SK-N-SH (cell line): ENCODE data around the gene NFIA. TPM values are rescaled to one million over a fixed set of nuclear protein-coding genes. Genes with fewer than 3 reads are reported as not detected.

ENCODE experiments used
- CTCF ChIA-PET: fragments of 300-600, 350-600 bp; formaldehyde crosslinking; extraction: SDS; loops from one replicate; lab custom pipeline; 2021; lab: Yijun Ruan, JAX
- POLR2A ChIA-PET: fragments of 350-600 bp; sonication (Branson Sonifier 250); formaldehyde crosslinking; extraction: SDS; loops from one replicate; lab custom pipeline; 2020; ENCODE audit warnings: antibody characterized with exemption, inconsistent platforms; lab: Yijun Ruan, JAX
- DNase-seq: peaks from one replicate; pipeline ENCODE4 v3.0.0; 2012
- H2AFZ ChIP-seq: fragments of 200-600 bp; sonication (generic); 2 replicates; pipeline ENCODE4 v1.8.1; 2016; ENCODE audit warnings: antibody characterized with exemption, mild to moderate bottlenecking, low read depth
- H3F3A ChIP-seq: fragments of 200-600 bp; sonication (generic); replicated peaks from 2 replicates; pipeline ENCODE3; 2016; ENCODE audit warnings: antibody characterized with exemption, mild to moderate bottlenecking; ENCODE audit not compliant: insufficient read depth
- H3K27ac ChIP-seq, 2 experiments: fragments of 200-500 bp in 1 of 2; fragments of 200-600 bp in 1 of 2; sonication (Bioruptor generic) in 1 of 2; sonication (generic), shearing (Covaris generic) in 1 of 2; 2 replicates each; pipeline versions ENCODE4 v1.5.1 to v1.6.1; 2014 to 2016; ENCODE audit warnings: low read depth in 2 of 2, inconsistent platforms in 1 of 2, low read length in 1 of 2, mild to moderate bottlenecking in 1 of 2, mixed read lengths in 1 of 2
- H3K27me3 ChIP-seq: fragments of 200-600 bp; sonication (generic), shearing (Covaris generic); 2 replicates; pipeline ENCODE4 v1.6.1; 2016; ENCODE audit warnings: mixed run types; ENCODE audit not compliant: insufficient read depth
- H3K36me3 ChIP-seq, 2 experiments: fragments of 200-500 bp in 1 of 2; fragments of 200-600 bp in 1 of 2; sonication (Bioruptor generic) in 1 of 2; sonication (generic) in 1 of 2; replicated peaks in 1 of 2; 2 replicates each; pipeline versions ENCODE3 to v1.5.1; 2014 to 2016; ENCODE audit warnings: low read length in 1 of 2, mild to moderate bottlenecking in 1 of 2; ENCODE audit not compliant: insufficient read depth in 2 of 2, control insufficient read depth in 1 of 2
- H3K4me1 ChIP-seq, 2 experiments: fragments of 200-500 bp in 1 of 2; fragments of 200-600 bp in 1 of 2; sonication (Bioruptor generic) in 1 of 2; sonication (generic), shearing (Covaris generic) in 1 of 2; 2 replicates each; pipeline versions ENCODE4 v1.5.1 to v1.6.1; 2014 to 2016; ENCODE audit warnings: low read depth in 1 of 2, low read length in 1 of 2, mixed run types in 1 of 2; ENCODE audit not compliant: insufficient read depth in 2 of 2, control insufficient read depth in 1 of 2
- H3K4me2 ChIP-seq: fragments of 200-600 bp; sonication (generic), shearing (Covaris generic); 2 replicates; pipeline ENCODE4 v1.6.1; 2017; ENCODE audit warnings: mixed run types
- H3K4me3 ChIP-seq, 2 experiments: fragments of 200-500 bp in 1 of 2; fragments of 200-600 bp in 1 of 2; sonication (Bioruptor generic) in 1 of 2; sonication (generic), shearing (Covaris generic) in 1 of 2; 2 replicates each; pipeline versions ENCODE4 v1.5.1 to v1.8.1; 2014 to 2016; ENCODE audit warnings: low read depth in 2 of 2, inconsistent platforms in 1 of 2, low read length in 1 of 2, mild to moderate bottlenecking in 1 of 2, mixed read lengths in 1 of 2, moderate library complexity in 1 of 2
- H3K79me2 ChIP-seq: fragments of 200-600 bp; sonication (generic); 2 replicates; pipeline ENCODE4 v1.8.1; 2017; ENCODE audit warnings: mild to moderate bottlenecking; ENCODE audit not compliant: insufficient read depth
- H3K9ac ChIP-seq: fragments of 200-600 bp; sonication (generic); 2 replicates; pipeline ENCODE4 v1.6.1; 2017; ENCODE audit warnings: mixed run types
- H3K9me2 ChIP-seq: fragments of 200-600 bp; sonication (generic); 2 replicates; pipeline ENCODE4 v1.6.1; 2017; ENCODE audit warnings: mixed run types
- H3K9me3 ChIP-seq: fragments of 200-600 bp; sonication (generic); 2 replicates; pipeline ENCODE4 v1.6.1; 2017; ENCODE audit warnings: mixed run types, mild to moderate bottlenecking, moderate library complexity
- H4K20me1 ChIP-seq: fragments of 200-600 bp; sonication (generic); 2 replicates; pipeline ENCODE4 v1.6.1; 2017; ENCODE audit warnings: mild to moderate bottlenecking, mixed run types; ENCODE audit not compliant: insufficient read depth
- CHD2 ChIP-seq: fragments of 150-350 bp; IDR thresholded peaks from 2 replicates; pipeline ENCODE4 v1.6.1; 2018; ENCODE audit warnings: low read length; ENCODE audit not compliant: partially characterized antibody
- EZH2phosphoT487 ChIP-seq: fragments of 200-600 bp; sonication (generic); IDR thresholded peaks from 2 replicates; pipeline ENCODE4 v1.6.1; 2017; ENCODE audit warnings: low read depth, mixed run types, mild to moderate bottlenecking, antibody characterized with exemption, moderate library complexity, borderline replicate concordance
- FOSL2 ChIP-seq: IDR thresholded peaks from 2 replicates; pipeline ENCODE4 v1.4.0; 2012; ENCODE audit warnings: low read depth, mild to moderate bottlenecking, moderate library complexity, borderline replicate concordance
- FOXJ3 ChIP-seq: sonication (generic); formaldehyde crosslinking; IDR thresholded peaks from 2 replicates; pipeline ENCODE4 v1.5.1; 2020; ENCODE audit warnings: mild to moderate bottlenecking, missing genetic modification reagents
- GATA2 ChIP-seq: sonication (generic); formaldehyde crosslinking; IDR thresholded peaks from 2 replicates; pipeline ENCODE4 v1.5.0; 2020; ENCODE audit warnings: mild to moderate bottlenecking, missing genetic modification reagents
- JUND ChIP-seq: IDR thresholded peaks from 2 replicates; pipeline ENCODE4 v1.4.0; 2012
- NFIC ChIP-seq: IDR thresholded peaks from 2 replicates; pipeline ENCODE4 v1.4.0; 2012; ENCODE audit warnings: borderline replicate concordance
- NRF1 ChIP-seq: IDR thresholded peaks from 2 replicates; pipeline ENCODE4 v1.6.1; 2012; ENCODE audit warnings: low read depth, mild to moderate bottlenecking, low read length
- POLR2AphosphoS5 ChIP-seq: IDR thresholded peaks from 2 replicates; pipeline ENCODE4 v1.6.1; 2012; ENCODE audit warnings: low read depth, low read length
- RAD21 ChIP-seq: IDR thresholded peaks from 2 replicates; pipeline ENCODE4 v1.6.1; 2012; ENCODE audit warnings: mild to moderate bottlenecking, low read length
- RCOR1 ChIP-seq: fragments of 150-350 bp; IDR thresholded peaks from 2 replicates; pipeline ENCODE4 v1.6.1; 2017; ENCODE audit warnings: antibody characterized with exemption, low read length
- RFX5 ChIP-seq: IDR thresholded peaks from 2 replicates; pipeline ENCODE4 v1.6.1; 2012; ENCODE audit warnings: mild to moderate bottlenecking, improper control_type of control experiment, low read length
- RXRA ChIP-seq: IDR thresholded peaks from 2 replicates; pipeline ENCODE4 v1.4.0; 2012; ENCODE audit warnings: low read depth, mild to moderate bottlenecking, borderline replicate concordance
- TCF12 ChIP-seq: IDR thresholded peaks from 2 replicates; pipeline ENCODE4 v1.4.0; 2012
- TEAD4 ChIP-seq: IDR thresholded peaks from 2 replicates; pipeline ENCODE4 v1.4.0; 2012; ENCODE audit warnings: mild to moderate bottlenecking, borderline replicate concordance; ENCODE audit not compliant: insufficient read depth
- YY1 ChIP-seq: IDR thresholded peaks from 2 replicates; pipeline ENCODE4 v1.4.0; 2012; ENCODE audit warnings: low read depth, mild to moderate bottlenecking
- WGBS: methylation state at CpG from one replicate; pipeline ENCODE4 v1.1.6; 2017; ENCODE audit warnings: low lambda C conversion rate; 5-methylcytosine and 5-hydroxymethylcytosine counted together
- polyA plus RNA-seq, 3 experiments: library from polyadenylated mRNA; depleted of rRNA; stranded (reverse); fragments of >200 nt; gene quantifications; 2 replicates each; pipeline ENCODE4 v1.2.3, GENCODE V29; 2012
- TF ChIP-seq, protein P1 (sequence below): IDR thresholded peaks from 2 replicates; pipeline ENCODE4 v1.4.0; 2012; ENCODE audit warnings: low read depth
- TF ChIP-seq, protein P2 (sequence below): fragments of 150-350 bp; IDR thresholded peaks from 2 replicates; pipeline ENCODE4 v1.6.1; 2016; ENCODE audit warnings: mild to moderate bottlenecking, low read depth, low read length
- TF ChIP-seq, protein P3 (sequence below): IDR thresholded peaks from 2 replicates; pipeline ENCODE4; 2012

Gene NFIA
- polyA plus RNA-seq, 1 of the 3 experiments (the other 2 are of a cell fraction), result 3.3 TPM

DNA sequence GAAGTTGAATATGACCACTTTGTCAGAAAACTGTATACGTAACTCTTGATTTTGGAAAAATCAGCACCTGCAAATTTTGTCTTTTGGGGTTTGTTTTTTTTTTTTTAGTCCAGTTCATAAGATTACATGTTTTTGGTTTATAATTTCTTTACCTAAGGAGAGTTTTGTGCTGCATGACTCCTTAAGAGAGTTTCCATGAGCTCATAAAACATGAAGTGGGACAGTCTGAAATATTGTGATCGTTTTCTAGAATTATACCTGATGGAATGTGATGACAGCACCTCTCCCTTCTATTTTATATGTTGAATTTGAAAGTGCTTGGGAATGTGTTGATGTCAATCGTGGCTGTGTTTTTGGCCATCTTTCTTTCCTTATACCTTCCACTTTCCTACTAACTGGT lies 158.5 kb downstream of the NFIA start:
- ChIA-PET POLR2A (no interaction called here), CTCF (no interaction called here)
- Histone ChIP-seq H3K4me3 (no peak overlapping the region), H2AFZ (no peak overlapping the region), H3F3A (peaks cover 5% of the 10 kb centered on the region), H3K4me1 (peaks cover 3 to 6% of the 10 kb centered on the region in 2 experiments; a peak in 3 of 4 replicates), H3K79me2 (peaks cover 4% of the 10 kb centered on the region; the same call in 1 of the 2 replicates), H3K9me3 (peaks cover 1% of the 10 kb centered on the region; the same call in 1 of the 2 replicates), H3K27me3 (no peaks in the 10 kb centered on the region), H3K9me2 (no peaks in the 10 kb centered on the region), H3K9ac (no peak overlapping the region), H4K20me1 (no peaks in the 10 kb centered on the region; the same call in 1 of the 2 replicates), H3K4me2 (no peak overlapping the region), H3K27ac (no peak overlapping the region), H3K36me3 (no peaks in the 10 kb centered on the region)
- 88% methylated on average over 3 of the region's 3 CpGs for WGBS
- TF ChIP-seq FOXJ3 (CRISPR knock-in tag) (no peak), GATA2 (CRISPR knock-in tag) (no peak), RAD21 (no peak), TCF12 (no peak), RCOR1 (no peak), RFX5 (no peak), NRF1 (no peak), FOSL2 (no peak), JUND (no peak), CHD2 (no peak), NFIC (no peak), POLR2AphosphoS5 (no peak)
- TF ChIP-seq, protein P1, sequence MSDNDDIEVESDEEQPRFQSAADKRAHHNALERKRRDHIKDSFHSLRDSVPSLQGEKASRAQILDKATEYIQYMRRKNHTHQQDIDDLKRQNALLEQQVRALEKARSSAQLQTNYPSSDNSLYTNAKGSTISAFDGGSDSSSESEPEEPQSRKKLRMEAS, result no peak
- TF ChIP-seq, protein P2, sequence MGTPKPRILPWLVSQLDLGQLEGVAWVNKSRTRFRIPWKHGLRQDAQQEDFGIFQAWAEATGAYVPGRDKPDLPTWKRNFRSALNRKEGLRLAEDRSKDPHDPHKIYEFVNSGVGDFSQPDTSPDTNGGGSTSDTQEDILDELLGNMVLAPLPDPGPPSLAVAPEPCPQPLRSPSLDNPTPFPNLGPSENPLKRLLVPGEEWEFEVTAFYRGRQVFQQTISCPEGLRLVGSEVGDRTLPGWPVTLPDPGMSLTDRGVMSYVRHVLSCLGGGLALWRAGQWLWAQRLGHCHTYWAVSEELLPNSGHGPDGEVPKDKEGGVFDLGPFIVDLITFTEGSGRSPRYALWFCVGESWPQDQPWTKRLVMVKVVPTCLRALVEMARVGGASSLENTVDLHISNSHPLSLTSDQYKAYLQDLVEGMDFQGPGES, result no peak
- TF ChIP-seq, protein P3, sequence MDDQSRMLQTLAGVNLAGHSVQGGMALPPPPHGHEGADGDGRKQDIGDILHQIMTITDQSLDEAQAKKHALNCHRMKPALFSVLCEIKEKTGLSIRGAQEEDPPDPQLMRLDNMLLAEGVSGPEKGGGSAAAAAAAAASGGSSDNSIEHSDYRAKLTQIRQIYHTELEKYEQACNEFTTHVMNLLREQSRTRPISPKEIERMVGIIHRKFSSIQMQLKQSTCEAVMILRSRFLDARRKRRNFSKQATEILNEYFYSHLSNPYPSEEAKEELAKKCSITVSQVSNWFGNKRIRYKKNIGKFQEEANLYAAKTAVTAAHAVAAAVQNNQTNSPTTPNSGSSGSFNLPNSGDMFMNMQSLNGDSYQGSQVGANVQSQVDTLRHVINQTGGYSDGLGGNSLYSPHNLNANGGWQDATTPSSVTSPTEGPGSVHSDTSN, result no peak
- DNase-seq, result no peak

DNA sequence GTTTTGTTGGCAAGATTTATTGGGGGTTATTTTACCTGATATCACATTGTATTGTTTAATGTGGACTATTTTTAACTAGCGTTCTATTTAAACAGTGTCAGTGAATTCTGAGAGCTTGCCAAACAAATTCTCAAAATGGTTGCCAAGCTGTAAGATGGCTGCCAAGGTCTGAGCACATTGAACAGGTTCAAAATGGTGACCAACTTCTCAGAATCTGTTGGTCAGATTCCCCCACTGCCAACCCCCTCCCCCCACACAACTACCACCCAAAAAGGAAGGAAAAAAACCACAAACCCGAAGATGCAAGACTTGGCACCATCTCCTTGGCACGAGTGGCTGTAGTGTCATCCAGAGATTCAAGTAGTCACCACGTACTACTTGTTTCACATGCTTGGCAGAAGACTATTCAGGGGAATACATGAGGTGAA lies 159.1 kb downstream of the NFIA start:
- H2AFZ ChIP-seq, result no peak overlapping the region
- CTCF ChIA-PET, result no interaction called here
- TF ChIP-seq EZH2phosphoT487 (no peak), TEAD4 (0 out of 2 replicates have a peak, but pooled peaks have one; percentile 42), RXRA (no peak), YY1 (peak; percentile 84)
- H3K36me3 ChIP-seq, result no peaks in the 10 kb centered on the region
- H4K20me1 ChIP-seq, result no peaks in the 10 kb centered on the region; the same call in 1 of the 2 replicates
- H3K79me2 ChIP-seq, result peaks cover 4% of the 10 kb centered on the region; the same call in 1 of the 2 replicates
- 78% methylated on average over 4 of the region's 4 CpGs for WGBS
- peaks cover 5% of the 10 kb centered on the region for H3F3A ChIP-seq
- no peak for DNase-seq
- no peak overlapping the region for H3K9ac ChIP-seq
- H3K4me1 ChIP-seq, result peaks cover 3 to 6% of the 10 kb centered on the region in 2 experiments; a peak in 3 of 4 replicates
- no peak overlapping the region for H3K4me2 ChIP-seq
- POLR2A ChIA-PET, result no interaction called here
- H3K9me2 ChIP-seq, result no peaks in the 10 kb centered on the region
- H3K4me3 ChIP-seq, result no peak overlapping the region
- no peak overlapping the region for H3K27ac ChIP-seq
- peaks cover 4% of the 10 kb centered on the region; the same call in 1 of the 2 replicates for H3K9me3 ChIP-seq
- H3K27me3 ChIP-seq, result no peaks in the 10 kb centered on the region
